GM12878 (cell line): ENCODE measurements around the gene CENPK. TPM values are rescaled to one million over a fixed set of nuclear protein-coding genes. Genes with fewer than 3 reads are reported as not detected.

Experiments
- ATAC-seq: fragments of 200-7000 bp; cut with Tn5 transposase; 3 replicates; pipeline ENCODE4 v1.9.1; 2020; ENCODE audit warnings: mild to moderate bottlenecking, moderate library complexity
- BruUV-seq: library from RNA; stranded (reverse); fragments of 400-500 nt; replicated peaks from 2 replicates; lab custom pipeline; 2021; lab: Mats Ljungman, UMichigan
- CTCF ChIA-PET: fragments of 300-600 bp; sonication (Branson Sonifier 250); formaldehyde crosslinking; extraction: SDS; loops from one replicate; lab custom pipeline; 2021; ENCODE audit warnings: inconsistent platforms; lab: Yijun Ruan, JAX
- POLR2A ChIA-PET: fragments of 350-600 bp; formaldehyde crosslinking; extraction: SDS; loops from one replicate; lab custom pipeline; 2021; ENCODE audit warnings: inconsistent platforms; lab: Charles Lee
- RAD21 ChIA-PET: fragments of 300-600 bp; sonication (Branson Sonifier 250); formaldehyde crosslinking; loops from one replicate; lab custom pipeline; 2023; ENCODE audit warnings: antibody characterized with exemption; ENCODE audit not compliant: unreplicated experiment; lab: Charles Lee
- SMC1A ChIA-PET: fragments of 300-600 bp; sonication (Branson Sonifier 250); formaldehyde crosslinking; loops from one replicate; lab custom pipeline; 2023; ENCODE audit not compliant: unreplicated experiment, uncharacterized antibody; lab: Charles Lee
- DNase-seq: peaks from one replicate; pipeline ENCODE4 v3.0.0-alpha.2; 2011; ENCODE audit warnings: low read depth, low spot score
- FAIRE-seq: peaks from 3 replicates; lab custom pipeline; 2011; peaks lifted over from hg19 to GRCh38; lab: Jason Lieb, UNC
- H2AFZ ChIP-seq: 2 replicates; pipeline ENCODE4 v1.6.0; 2011; ENCODE audit warnings: low read depth, low read length, control low read depth; ENCODE audit not compliant: control insufficient read depth
- H3K27ac ChIP-seq: 2 replicates; pipeline ENCODE4 v1.5.1; 2011; ENCODE audit warnings: control low read depth; ENCODE audit not compliant: control insufficient read depth, insufficient read depth
- H3K27me3 ChIP-seq, 2 experiments: replicated peaks in 1 of 2; 2 replicates each; pipeline versions ENCODE4 v1.6.0 to v1.6.1; 2011; ENCODE audit warnings: low read length in 1 of 2; ENCODE audit not compliant: control insufficient read depth in 2 of 2, insufficient read depth in 2 of 2
- H3K36me3 ChIP-seq, 2 experiments: 2 replicates each; pipeline ENCODE4 v1.5.1; 2011; ENCODE audit warnings: low read length in 1 of 2; ENCODE audit not compliant: control insufficient read depth in 2 of 2, insufficient read depth in 2 of 2
- H3K4me1 ChIP-seq: 2 replicates; pipeline ENCODE4 v1.6.1; 2011; ENCODE audit warnings: mild to moderate bottlenecking, low read length, moderate library complexity, mixed read lengths; ENCODE audit not compliant: control insufficient read depth, insufficient read depth
- H3K4me2 ChIP-seq: 2 replicates; pipeline ENCODE4 v1.6.0; 2011; ENCODE audit warnings: control low read depth; ENCODE audit not compliant: control insufficient read depth, insufficient read depth
- H3K4me3 ChIP-seq: fragments of 200-600 bp; sonication (generic); 2 replicates; pipeline ENCODE4 v1.5.1; 2016
- H3K79me2 ChIP-seq: 2 replicates; pipeline ENCODE4 v1.6.0; 2011; ENCODE audit warnings: low read length; ENCODE audit not compliant: control insufficient read depth, insufficient read depth
- H3K9ac ChIP-seq: 2 replicates; pipeline ENCODE4 v1.8.0; 2011; ENCODE audit warnings: low read length, control low read depth, mixed read lengths; ENCODE audit not compliant: control insufficient read depth, insufficient read depth
- H3K9me3 ChIP-seq: replicated peaks from 3 replicates; pipeline ENCODE4 v1.5.1; 2011; ENCODE audit warnings: mild to moderate bottlenecking, low read length; ENCODE audit not compliant: control insufficient read depth, insufficient read depth
- H4K20me1 ChIP-seq: 2 replicates; pipeline ENCODE4 v1.6.0; 2011; ENCODE audit not compliant: control insufficient read depth, insufficient read depth
- E2F4 ChIP-seq: IDR thresholded peaks from 2 replicates; pipeline ENCODE4 v1.6.1; 2012; ENCODE audit warnings: low read depth, low read length, improper control_type of control experiment
- FOS ChIP-seq: IDR thresholded peaks from 3 replicates; pipeline ENCODE4 v1.6.1; 2011; ENCODE audit warnings: borderline replicate concordance; ENCODE audit not compliant: insufficient read length; ENCODE audit errors: extremely low read depth
- GABPA ChIP-seq: IDR thresholded peaks from 2 replicates; pipeline ENCODE4 v1.6.1; 2014; ENCODE audit warnings: antibody characterized with exemption, low read depth, mild to moderate bottlenecking, inconsistent platforms
- PBX3 ChIP-seq: IDR thresholded peaks from 2 replicates; pipeline ENCODE4 v1.6.1; 2011; ENCODE audit warnings: mild to moderate bottlenecking, low read depth, low read length, moderate library complexity; ENCODE audit not compliant: insufficient replicate concordance
- POU2F2 ChIP-seq: IDR thresholded peaks from 3 replicates; pipeline ENCODE4 v1.6.1; 2011; ENCODE audit warnings: low read depth, mild to moderate bottlenecking, low read length, borderline replicate concordance
- RAD51 ChIP-seq: fragments of 450-650 bp; IDR thresholded peaks from 2 replicates; pipeline ENCODE4 v1.6.1; 2016; ENCODE audit warnings: moderate library complexity, mild to moderate bottlenecking, inconsistent platforms
- RB1 ChIP-seq: fragments of 450-650 bp; formaldehyde crosslinking; IDR thresholded peaks from 2 replicates; pipeline ENCODE4 v1.6.1; 2017; ENCODE audit warnings: mild to moderate bottlenecking, borderline replicate concordance
- SMAD5 ChIP-seq: IDR thresholded peaks from 2 replicates; pipeline ENCODE4 v1.6.1; 2016; ENCODE audit warnings: antibody characterized with exemption, low read depth
- STAT1 ChIP-seq: fragments of 450-650 bp; conservative IDR thresholded peaks from 2 replicates; pipeline ENCODE4 v1.6.1; 2014; ENCODE audit warnings: antibody characterized with exemption, mild to moderate bottlenecking
- TCF12 ChIP-seq: IDR thresholded peaks from 2 replicates; pipeline ENCODE4 v1.6.1; 2011; ENCODE audit warnings: low read depth, mild to moderate bottlenecking, low read length
- ZNF592 ChIP-seq: fragments of 450-650 bp; IDR thresholded peaks from 2 replicates; pipeline ENCODE4 v1.6.1; 2017; ENCODE audit warnings: mild to moderate bottlenecking, moderate library complexity
- ZSCAN29 ChIP-seq: fragments of 450-650 bp; IDR thresholded peaks from 2 replicates; pipeline ENCODE4 v1.6.1; 2017; ENCODE audit warnings: mild to moderate bottlenecking, moderate library complexity
- in situ Hi-C: fragments of 300-500 bp; cut with MboI; formaldehyde crosslinking; loops from 9 replicates; pipeline ENCODE4 v1.14.3; 2018; ENCODE audit warnings: mixed read lengths
- intact Hi-C: fragments of 100-400 bp; cut with micrococcal nuclease; formaldehyde crosslinking; loops from one replicate; pipeline ENCODE4 v1.14.2; 2022; ENCODE audit not compliant: unreplicated experiment
- polyA plus RNA-seq, 11 experiments: library from polyadenylated mRNA; depleted of rRNA in 4 of 11; unstranded in 6 of 11; stranded (reverse) in 5 of 11; fragments of >200 nt; fragmentation: Nextera tagmentation in 4 of 11; fragmentation: Illumina TruSeq in 1 of 11; extraction: Ambion mirVana in 4 of 11; extraction: Trizol in 1 of 11; gene quantifications; 1 replicate in 1 of 11; 2 replicates in 10 of 11; pipeline versions ENCODE4 v1.2.1 to v1.2.3, GENCODE V29; 2011 to 2016; ENCODE audit warnings: inconsistent platforms in 2 of 11, missing spikeins in 2 of 11, low read depth in 1 of 11
- total RNA-seq, 4 experiments: library from RNA; depleted of rRNA in 3 of 4; stranded (reverse); fragments of >200 nt in 3 of 4; fragmentation: Illumina TruSeq in 1 of 4; extraction: Trizol in 1 of 4; gene quantifications; 2 replicates each; pipeline versions ENCODE4 v1.2.1 to v1.2.3, GENCODE V29; 2013 to 2021
- TF ChIP-seq, protein P1 (sequence below): fragments of 450-650 bp; IDR thresholded peaks from 2 replicates; pipeline ENCODE4 v1.6.1; 2018; ENCODE audit warnings: borderline replicate concordance, mild to moderate bottlenecking; ENCODE audit not compliant: partially characterized antibody

CENPK gene
- total and polyA plus RNA-seq, 10 of the 15 experiments (the other 5 are each of a cell fraction or from before 2014, with no cell fraction given), result 29.5 to 94.3 (median 43.2) TPM

GRCh38 chr5:65544473-65544872 is 18.5 kb downstream of the CENPK start (continued):
- no peak for TF ChIP-seq E2F4
- TF ChIP-seq, protein P1, sequence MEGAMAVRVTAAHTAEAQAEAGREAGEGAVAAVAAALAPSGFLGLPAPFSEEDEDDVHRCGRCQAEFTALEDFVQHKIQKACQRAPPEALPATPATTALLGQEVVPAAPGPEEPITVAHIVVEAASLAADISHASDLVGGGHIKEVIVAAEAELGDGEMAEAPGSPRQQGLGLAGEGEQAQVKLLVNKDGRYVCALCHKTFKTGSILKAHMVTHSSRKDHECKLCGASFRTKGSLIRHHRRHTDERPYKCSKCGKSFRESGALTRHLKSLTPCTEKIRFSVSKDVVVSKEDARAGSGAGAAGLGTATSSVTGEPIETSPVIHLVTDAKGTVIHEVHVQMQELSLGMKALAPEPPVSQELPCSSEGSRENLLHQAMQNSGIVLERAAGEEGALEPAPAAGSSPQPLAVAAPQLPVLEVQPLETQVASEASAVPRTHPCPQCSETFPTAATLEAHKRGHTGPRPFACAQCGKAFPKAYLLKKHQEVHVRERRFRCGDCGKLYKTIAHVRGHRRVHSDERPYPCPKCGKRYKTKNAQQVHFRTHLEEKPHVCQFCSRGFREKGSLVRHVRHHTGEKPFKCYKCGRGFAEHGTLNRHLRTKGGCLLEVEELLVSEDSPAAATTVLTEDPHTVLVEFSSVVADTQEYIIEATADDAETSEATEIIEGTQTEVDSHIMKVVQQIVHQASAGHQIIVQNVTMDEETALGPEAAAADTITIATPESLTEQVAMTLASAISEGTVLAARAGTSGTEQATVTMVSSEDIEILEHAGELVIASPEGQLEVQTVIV, result no peak
- no peak for TF ChIP-seq PBX3
- no peak for TF ChIP-seq RB1
- no peak for TF ChIP-seq STAT1
- TF ChIP-seq ZSCAN29, result no peak
- no peak for TF ChIP-seq TCF12
- no peak for TF ChIP-seq SMAD5

DNA sequence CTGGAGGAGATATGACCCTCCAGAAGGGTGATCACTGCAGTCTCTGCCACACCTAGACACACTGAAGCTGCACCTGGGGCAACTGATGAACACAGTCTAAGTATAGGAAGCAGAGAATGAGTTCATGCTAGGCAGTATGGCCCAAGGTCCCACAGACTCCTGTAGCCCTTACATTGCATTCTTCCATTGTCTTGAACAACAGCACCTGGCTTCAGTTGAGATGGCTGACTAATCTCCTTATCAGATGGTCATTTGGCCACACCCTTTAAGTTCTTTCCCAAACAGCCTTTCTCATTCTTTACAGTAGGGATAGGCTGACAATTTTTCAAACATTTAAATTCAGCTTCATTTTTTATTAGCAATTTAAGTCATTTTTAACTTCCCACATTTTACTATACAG is 23.1 kb downstream of the CENPK start:
- Histone ChIP-seq H3K9ac (no peak overlapping the region), H3K4me3 (no peak overlapping the region), H3K36me3 (peaks cover 2 to 3% of the 10 kb centered on the region in 2 experiments; a peak in 3 of 4 replicates), H4K20me1 (no peaks in the 10 kb centered on the region), H2AFZ (no peak overlapping the region), H3K4me1 (no peaks in the 10 kb centered on the region), H3K27ac (no peak overlapping the region), H3K79me2 (no peaks in the 10 kb centered on the region), H3K4me2 (no peak overlapping the region), H3K27me3 (no peaks in the 10 kb centered on the region), H3K9me3 (no peaks in the 10 kb centered on the region)
- ATAC-seq, result no peak
- ChIA-PET POLR2A (interaction anchor here (0.7 kb wide), 1 partner anchor 486 kb away, joined by 3 read pairs; no protein-coding TSS in a partner anchor), SMC1A (no interaction called here), RAD21 (no interaction called here), CTCF (interaction anchor here (0.7 to 1.0 kb wide), 2 partner anchors 13 to 729 kb away, joined by 3 read pairs; no protein-coding TSS in a partner anchor)
- in situ Hi-C loops (no loop called here), intact Hi-C loops (no loop called here)
- BruUV-seq, result no TSS peak
- TF ChIP-seq ZNF592, result no peak
- no peak for TF ChIP-seq GABPA
- TF ChIP-seq POU2F2, result no peak
- TF ChIP-seq RAD51, result no peak
- TF ChIP-seq FOS, result no peak
- FAIRE-seq, result no peak
- DNase-seq, result no peak
